ENCODE data around the gene EPHB3.

Gene EPHB3

GRCh38 chr3:184572633-184573270 lies 11.2 kb downstream of the EPHB3 start:
- TF ChIP-seq CTCF (IDR thresholded peaks at IDR 0.05; ENCODE audit: low read depth, low read length, missing control alignments), result no peak
- DNase-seq (ENCODE audit: extremely low read depth, low read depth), result no peak
- no peak overlapping the region for H3K4me3 ChIP-seq (replicated peaks; ENCODE audit: low read depth, low read length)

GRCh38 chr3:184574515-184575417 lies 13.2 kb downstream of the EPHB3 start:
- TF ChIP-seq CTCF (IDR thresholded peaks at IDR 0.05; ENCODE audit: low read depth, low read length, missing control alignments), result no peak
- no peak overlapping the region for H3K4me3 ChIP-seq (replicated peaks; ENCODE audit: low read depth, low read length)
- no peak for DNase-seq (ENCODE audit: extremely low read depth, low read depth)

- no peak for DNase-seq (ENCODE audit: extremely low read depth, low read depth)
- H3K4me3 ChIP-seq (replicated peaks; ENCODE audit: low read depth, low read length), result no peak overlapping the region
- TF ChIP-seq CTCF (IDR thresholded peaks at IDR 0.05; ENCODE audit: low read depth, low read length, missing control alignments), result no peak
Observed at GRCh38 chr3:184575701-184576100, 14.1 kb downstream of the EPHB3 start.

DNA sequence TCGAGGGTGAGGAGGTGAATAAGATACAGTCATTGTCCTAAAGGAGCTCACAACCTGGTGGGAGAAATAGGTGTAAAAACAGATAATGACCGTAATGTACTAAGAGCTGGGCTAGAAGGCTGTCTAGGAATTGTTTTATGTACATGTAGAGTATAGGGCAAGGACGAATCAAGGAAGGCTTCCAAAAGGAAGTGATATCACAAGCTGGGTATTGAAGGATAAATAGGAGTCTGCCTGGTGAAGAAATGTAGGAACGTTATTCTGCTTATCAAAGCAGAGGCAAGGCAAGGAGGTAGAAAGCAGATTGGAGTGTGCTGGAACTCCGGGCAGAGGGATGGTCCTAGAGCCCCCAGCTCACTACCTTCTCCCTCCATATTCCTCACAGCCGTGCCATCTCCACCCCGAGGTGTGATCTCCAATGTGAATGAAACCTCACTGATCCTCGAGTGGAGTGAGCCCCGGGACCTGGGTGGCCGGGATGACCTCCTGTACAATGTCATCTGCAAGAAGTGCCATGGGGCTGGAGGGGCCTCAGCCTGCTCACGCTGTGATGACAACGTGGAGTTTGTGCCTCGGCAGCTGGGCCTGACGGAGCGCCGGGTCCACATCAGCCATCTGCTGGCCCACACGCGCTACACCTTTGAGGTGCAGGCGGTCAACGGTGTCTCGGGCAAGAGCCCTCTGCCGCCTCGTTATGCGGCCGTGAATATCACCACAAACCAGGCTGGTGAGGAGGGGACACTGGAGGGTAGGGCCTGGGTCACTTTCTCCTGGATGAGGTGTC lies 15.1 kb downstream of the EPHB3 start:
- no peak for DNase-seq (ENCODE audit: extremely low read depth, low read depth)
- no peak overlapping the region for H3K4me3 ChIP-seq (replicated peaks; ENCODE audit: low read depth, low read length)
- TF ChIP-seq CTCF (IDR thresholded peaks at IDR 0.05; ENCODE audit: low read depth, low read length, missing control alignments), result no peak

- no peak for TF ChIP-seq CTCF (IDR thresholded peaks at IDR 0.05; ENCODE audit: low read depth, low read length, missing control alignments)
Observed at GRCh38 chr3:184577546-184577945, 16.0 kb downstream of the EPHB3 start.

DNA sequence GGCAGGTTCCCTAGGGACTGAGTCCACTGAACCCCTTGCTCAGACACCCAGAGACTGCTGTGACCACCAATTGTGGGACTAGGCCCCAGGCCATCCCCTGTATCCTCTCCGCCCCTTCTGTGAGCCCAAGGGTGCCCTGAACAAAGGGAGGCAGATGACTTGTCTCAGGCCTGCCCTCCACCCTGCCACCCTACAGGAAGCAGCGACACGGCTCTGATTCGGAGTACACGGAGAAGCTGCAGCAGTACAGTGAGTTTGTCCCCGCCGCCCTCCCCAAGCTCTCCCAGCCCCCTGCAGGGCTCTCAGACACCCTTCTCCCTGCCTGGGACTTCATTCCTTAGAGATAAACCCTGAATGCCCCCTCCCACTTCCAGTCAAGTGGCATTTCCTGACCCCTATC lies 16.6 kb downstream of the EPHB3 start:
- H3K4me3 ChIP-seq (replicated peaks; ENCODE audit: low read depth, low read length), result no peak overlapping the region
- no peak for TF ChIP-seq CTCF (IDR thresholded peaks at IDR 0.05; ENCODE audit: low read depth, low read length, missing control alignments)
- DNase-seq (ENCODE audit: extremely low read depth, low read depth), result no peak

More at GRCh38 chr3:184577546-184577945, 16.0 kb downstream of the EPHB3 start:
- H3K4me3 ChIP-seq (replicated peaks; ENCODE audit: low read depth, low read length), result no peak overlapping the region
- no peak for DNase-seq (ENCODE audit: extremely low read depth, low read depth)
